Trophoblast cell (in vitro differentiated cells and primary cell): Measurements from ENCODE around the gene STIM1.
"Not testable (repeated sequence)": the region's sequence is repeated elsewhere in the genome, so short reads cannot be mapped to it uniquely, and the experiment has no call there.

Source experiments
- DNase-seq, 2 donors: peaks; one replicate each; pipeline ENCODE4 v3.0.0-alpha.2; 2016
- H2AFZ ChIP-seq: 2 replicates; pipeline ENCODE4 v1.6.1; 2013; ENCODE audit warnings: low read length, moderate library complexity, mild to moderate bottlenecking; ENCODE audit not compliant: insufficient read depth, poor library complexity
- H2AK5ac ChIP-seq: 2 replicates; pipeline ENCODE4 v1.6.1; 2013; ENCODE audit warnings: mild to moderate bottlenecking, low read length
- H2BK120ac ChIP-seq: 2 replicates; pipeline ENCODE4 v1.6.1; 2013; ENCODE audit warnings: low read length, mild to moderate bottlenecking, moderate library complexity; ENCODE audit not compliant: insufficient read depth, poor library complexity
- H2BK12ac ChIP-seq: 2 replicates; pipeline ENCODE4 v1.6.1; 2013; ENCODE audit warnings: mild to moderate bottlenecking, low read length, moderate library complexity
- H2BK5ac ChIP-seq: 2 replicates; pipeline ENCODE4 v1.6.1; 2013; ENCODE audit warnings: low read length, low read depth, moderate library complexity, mild to moderate bottlenecking; ENCODE audit not compliant: poor library complexity
- H3K14ac ChIP-seq: 2 replicates; pipeline ENCODE4 v1.6.1; 2013; ENCODE audit warnings: mild to moderate bottlenecking, low read length
- H3K18ac ChIP-seq: 2 replicates; pipeline ENCODE4 v1.6.1; 2013; ENCODE audit warnings: mild to moderate bottlenecking, low read length
- H3K23ac ChIP-seq: 2 replicates; pipeline ENCODE4 v1.6.1; 2013; ENCODE audit warnings: low read length
- H3K27ac ChIP-seq: 2 replicates; pipeline ENCODE4 v1.5.1; 2013; ENCODE audit warnings: low read depth, mild to moderate bottlenecking, inconsistent platforms, low read length, moderate library complexity
- H3K27me3 ChIP-seq: 2 replicates; pipeline ENCODE4 v1.6.1; 2013; ENCODE audit warnings: inconsistent platforms, mild to moderate bottlenecking, low read length, moderate library complexity; ENCODE audit not compliant: insufficient read depth
- H3K36me3 ChIP-seq, 2 experiments: 1 replicate in 1 of 2; 2 replicates in 1 of 2; pipeline ENCODE4 v1.6.1; 2013; ENCODE audit warnings: low read length in 2 of 2, mild to moderate bottlenecking in 2 of 2, moderate library complexity in 1 of 2; ENCODE audit not compliant: insufficient read depth in 2 of 2, control insufficient read depth in 1 of 2
- H3K4ac ChIP-seq: 2 replicates; pipeline ENCODE4 v1.6.1; 2013; ENCODE audit warnings: low read depth, mild to moderate bottlenecking, low read length, moderate library complexity
- H3K4me1 ChIP-seq, 2 experiments: 1 replicate in 1 of 2; 2 replicates in 1 of 2; pipeline ENCODE4 v1.6.1; 2013; ENCODE audit warnings: low read length in 2 of 2, mild to moderate bottlenecking in 2 of 2, moderate library complexity in 1 of 2; ENCODE audit not compliant: insufficient read depth in 2 of 2, control insufficient read depth in 1 of 2
- H3K4me2 ChIP-seq: 2 replicates; pipeline ENCODE4 v1.6.1; 2013; ENCODE audit warnings: inconsistent platforms, mild to moderate bottlenecking, low read length, moderate library complexity
- H3K4me3 ChIP-seq: 2 replicates; pipeline ENCODE4 v1.5.1; 2013; ENCODE audit warnings: mild to moderate bottlenecking, low read depth, low read length, inconsistent platforms
- H3K79me1 ChIP-seq: one replicate; pipeline ENCODE4 v1.6.1; 2013; ENCODE audit warnings: low read length
- H3K79me2 ChIP-seq: 2 replicates; pipeline ENCODE4 v1.6.1; 2013; ENCODE audit warnings: low read length, mild to moderate bottlenecking; ENCODE audit not compliant: control insufficient read depth, insufficient read depth, poor library complexity
- H3K9ac ChIP-seq: 2 replicates; pipeline ENCODE4 v1.6.1; 2013; ENCODE audit warnings: mild to moderate bottlenecking, low read length
- H3K9me3 ChIP-seq: 2 replicates; pipeline ENCODE4 v1.6.1; 2013; ENCODE audit warnings: low read depth, mild to moderate bottlenecking, control low read depth, inconsistent platforms, low read length; ENCODE audit not compliant: insufficient read depth
- H4K12ac ChIP-seq: 2 replicates; pipeline ENCODE4 v1.6.1; 2013; ENCODE audit warnings: low read depth, mild to moderate bottlenecking, low read length, moderate library complexity
- H4K8ac ChIP-seq: 2 replicates; pipeline ENCODE4 v1.6.1; 2013; ENCODE audit warnings: low read depth, mild to moderate bottlenecking, low read length, moderate library complexity
- H4K91ac ChIP-seq: one replicate; pipeline ENCODE4 v1.6.1; 2013; ENCODE audit warnings: low read depth, mild to moderate bottlenecking, low read length, moderate library complexity
- WGBS: extraction: QIAGEN DNeasy Blood & Tissue Kit; methylation state at CpG from one replicate; pipeline ENCODE4 v1.1.7; 2013; ENCODE audit warnings: missing lambda C conversion rate; ENCODE audit not compliant: insufficient read length, insufficient coverage; ENCODE audit errors: extremely low coverage; 5-methylcytosine and 5-hydroxymethylcytosine counted together

Gene STIM1

DNA sequence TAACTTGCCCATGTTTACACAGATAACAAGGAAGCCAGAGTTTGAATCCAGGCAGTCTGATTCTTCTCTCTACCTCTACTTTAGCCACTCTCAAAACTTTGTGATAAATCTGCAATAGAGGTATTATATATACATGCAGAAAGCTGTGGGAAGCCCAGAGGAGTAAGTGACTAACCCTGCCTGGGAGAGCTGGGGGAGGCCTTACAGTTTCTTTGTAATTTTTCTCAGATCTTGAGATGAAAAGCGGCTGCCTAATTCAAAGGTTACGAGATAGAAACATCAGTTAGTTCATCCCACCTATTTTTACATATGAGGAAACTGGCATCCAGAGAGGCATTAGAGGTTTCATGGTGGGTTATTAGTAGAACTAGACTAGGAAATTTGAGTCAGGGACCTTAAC is 4.9 kb downstream of the STIM1 start:
- H3K79me1 ChIP-seq, result peaks cover 4% of the 10 kb centered on the region
- H2AFZ ChIP-seq, result no peak overlapping the region
- H3K9me3 ChIP-seq, result no peaks in the 10 kb centered on the region
- DNase-seq, result no peak
- no peak overlapping the region for H3K18ac ChIP-seq
- no peak overlapping the region for H3K4me3 ChIP-seq
- no peak overlapping the region for H3K14ac ChIP-seq
- H4K12ac ChIP-seq, result no peak overlapping the region
- H3K4ac ChIP-seq, result no peak overlapping the region
- H2BK12ac ChIP-seq, result no peak overlapping the region
- no peak overlapping the region for H3K4me2 ChIP-seq
- no peak overlapping the region for H4K8ac ChIP-seq
- no peaks in the 10 kb centered on the region for H3K27me3 ChIP-seq
- H2BK120ac ChIP-seq, result no peak overlapping the region
- H3K9ac ChIP-seq, result no peak overlapping the region
- no peak overlapping the region for H2BK5ac ChIP-seq
- WGBS, result no CpG with 5 or more reads among the region's 2 CpGs
- no peak overlapping the region for H4K91ac ChIP-seq
- peaks cover 8 to 14% of the 10 kb centered on the region in 2 experiments for H3K4me1 ChIP-seq
- H3K36me3 ChIP-seq, result no peaks in the 10 kb centered on the region
- no peak overlapping the region for H2AK5ac ChIP-seq
- H3K27ac ChIP-seq, result no peak overlapping the region
- no peak overlapping the region for H3K23ac ChIP-seq
- peaks cover 5% of the 10 kb centered on the region for H3K79me2 ChIP-seq

DNA sequence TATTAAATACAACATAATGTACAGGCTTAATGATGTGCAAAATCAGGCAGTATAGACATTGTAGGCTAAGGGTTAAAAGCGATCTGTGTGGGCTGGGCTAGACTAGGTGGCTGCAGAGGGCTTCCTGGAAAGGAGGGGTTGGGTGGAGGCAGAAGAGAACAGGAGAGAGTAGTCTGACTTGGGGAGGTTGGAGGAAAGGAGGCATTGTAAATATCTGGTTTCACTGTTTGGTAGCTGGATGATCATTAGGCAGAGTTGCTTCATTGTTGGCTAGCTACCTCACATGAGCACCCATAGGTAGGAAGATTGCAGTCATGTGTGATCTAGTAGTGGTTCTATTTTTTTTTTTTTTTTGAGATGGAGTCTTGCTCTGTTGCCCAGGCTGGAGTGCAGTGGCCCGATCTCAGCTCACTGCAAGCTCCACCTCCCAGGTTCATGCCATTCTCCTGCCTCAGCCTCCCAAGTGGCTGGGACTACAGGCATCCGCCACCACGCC is 5.5 kb downstream of the STIM1 start:
- H4K8ac ChIP-seq, H3K27ac ChIP-seq, H3K18ac ChIP-seq, H3K27me3 ChIP-seq, H2AK5ac ChIP-seq, DNase-seq, H3K9me3 ChIP-seq, H3K79me1 ChIP-seq, H3K4me3 ChIP-seq, H3K9ac ChIP-seq, H3K14ac ChIP-seq, H2AFZ ChIP-seq, H4K12ac ChIP-seq, H3K23ac ChIP-seq, H3K79me2 ChIP-seq, H3K36me3 ChIP-seq, H3K4ac ChIP-seq, H2BK12ac ChIP-seq, H2BK120ac ChIP-seq, H3K4me2 ChIP-seq, H2BK5ac ChIP-seq, H4K91ac ChIP-seq: not testable (repeated sequence)
- H3K4me1 ChIP-seq, result peaks cover 13 to 18% of the 10 kb centered on the region in 2 experiments
- no CpG with 5 or more reads among the region's 4 CpGs for WGBS

GRCh38 chr11:3861683-3862082 is 6.2 kb downstream of the STIM1 start:
- Histone ChIP-seq H2BK5ac (no peak overlapping the region), H4K12ac (no peak overlapping the region), H3K4me3 (no peak overlapping the region), H3K4me1 (peaks cover 14% of the 10 kb centered on the region in 2 experiments), H4K8ac (no peak overlapping the region), H2AK5ac (no peak overlapping the region), H2AFZ (no peak overlapping the region), H3K4ac (no peak overlapping the region), H3K79me1 (no peaks in the 10 kb centered on the region), H2BK12ac (no peak overlapping the region), H3K27ac (no peak overlapping the region), H3K36me3 (no peaks in the 10 kb centered on the region), H3K9me3 (no peaks in the 10 kb centered on the region), H3K4me2 (no peak overlapping the region), H3K14ac (no peak overlapping the region), H3K23ac (no peak overlapping the region), H2BK120ac (no peak overlapping the region), H3K79me2 (no peaks in the 10 kb centered on the region), H3K18ac (no peak overlapping the region), H4K91ac (no peak overlapping the region), H3K27me3 (no peaks in the 10 kb centered on the region), H3K9ac (no peak overlapping the region)
- no peak for DNase-seq
- WGBS, result no CpG with 5 or more reads among the region's 1 CpG

DNA sequence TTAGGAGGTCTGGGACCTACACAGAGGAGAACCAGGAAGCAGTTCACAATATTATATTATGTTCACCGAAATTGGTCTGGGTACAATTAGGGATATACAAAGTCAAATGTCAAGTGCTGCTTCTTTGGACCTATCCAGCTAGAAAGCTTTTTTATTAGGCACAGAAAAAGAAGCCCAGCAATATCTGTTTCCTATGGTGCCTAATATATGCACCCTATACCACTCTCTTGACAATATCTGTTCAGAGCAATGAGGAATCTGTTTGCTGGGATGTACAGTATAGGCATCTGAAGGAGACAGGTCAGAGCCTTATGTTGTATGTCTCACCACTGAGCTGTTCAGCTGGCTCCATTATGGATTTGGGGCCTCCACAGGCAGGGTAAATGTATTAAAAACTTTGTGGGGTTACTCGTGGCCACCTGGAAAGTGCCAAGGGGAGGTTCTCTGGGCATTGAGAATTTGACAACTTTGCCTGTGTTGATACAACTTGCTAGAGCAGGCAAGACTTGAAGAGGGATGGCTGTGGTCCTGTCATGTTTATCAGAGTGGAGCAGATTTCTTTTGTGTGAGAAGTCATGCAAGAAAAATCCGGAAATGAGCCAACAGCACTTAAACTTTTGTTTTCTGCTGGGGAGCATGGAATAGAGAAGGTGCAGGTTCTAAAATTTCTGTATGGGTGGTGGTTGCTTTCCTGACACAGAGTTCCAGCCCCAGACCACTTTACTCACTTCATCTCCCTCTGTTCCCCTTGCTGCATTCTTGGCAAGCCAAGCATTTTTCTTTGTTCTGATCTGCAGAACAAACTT is 10.1 kb downstream of the STIM1 start:
- no peaks in the 10 kb centered on the region for H3K27me3 ChIP-seq
- H2BK5ac ChIP-seq, result no peak overlapping the region
- H2AK5ac ChIP-seq, result no peak overlapping the region
- peak overlapping the region; percentile 24 for H3K4me2 ChIP-seq
- H2AFZ ChIP-seq, result no peak overlapping the region
- no peak overlapping the region for H4K12ac ChIP-seq
- no peak overlapping the region for H3K4me3 ChIP-seq
- no peak overlapping the region for H4K8ac ChIP-seq
- H2BK12ac ChIP-seq, result no peak overlapping the region
- no peaks in the 10 kb centered on the region for H3K79me2 ChIP-seq
- no peak overlapping the region for H4K91ac ChIP-seq
- H3K18ac ChIP-seq, result no peak overlapping the region
- H3K36me3 ChIP-seq, result no peaks in the 10 kb centered on the region
- H3K27ac ChIP-seq, result peak overlapping the region; percentile 24
- H3K4me1 ChIP-seq, result peaks cover 14 to 16% of the 10 kb centered on the region in 2 experiments
- peaks cover 2% of the 10 kb centered on the region for H3K9me3 ChIP-seq
- WGBS, result no CpG with 5 or more reads among the region's 3 CpGs
- no peak overlapping the region for H3K9ac ChIP-seq
- H2BK120ac ChIP-seq, result no peak overlapping the region
- H3K4ac ChIP-seq, result no peak overlapping the region
- H3K79me1 ChIP-seq, result no peaks in the 10 kb centered on the region
- no peak overlapping the region for H3K23ac ChIP-seq
- DNase-seq, result peak; percentile 12 to 66
- H3K14ac ChIP-seq, result no peak overlapping the region
